SK-N-SH treated with all-trans-retinoic acid at 6 μM for 48 hours (cell line): Measurements from ENCODE around the gene MIPEP.

Experiments used
- ATAC-seq: fragments of 200-7000 bp; cut with Tn5 transposase; 3 replicates; pipeline ENCODE4 v1.9.1; 2020; ENCODE audit warnings: mild to moderate bottlenecking, moderate library complexity
- ARNTL ChIP-seq: fragments of 450-650 bp; formaldehyde crosslinking; IDR thresholded peaks from 2 replicates; pipeline ENCODE4 v1.5.0; 2020; ENCODE audit warnings: low read depth, mild to moderate bottlenecking, moderate library complexity, borderline replicate concordance
- BACH2 ChIP-seq: fragments of 250-450 bp; sonication (Bioruptor Pico); IDR thresholded peaks from 2 replicates; pipeline ENCODE4 v1.9.0; 2021; ENCODE audit warnings: mild to moderate bottlenecking, borderline replicate concordance
- CSDC2 ChIP-seq: fragments of 250-450 bp; sonication (Bioruptor Pico); IDR thresholded peaks from 2 replicates; pipeline ENCODE4 v1.5.0; 2020; ENCODE audit warnings: mild to moderate bottlenecking, moderate library complexity
- ESRRG ChIP-seq: fragments of 250-450 bp; sonication (Bioruptor Pico); IDR thresholded peaks from 2 replicates; pipeline ENCODE4 v1.6.1; 2021; ENCODE audit warnings: mild to moderate bottlenecking
- GLIS3 ChIP-seq: fragments of 250-450 bp; sonication (Bioruptor Pico); IDR thresholded peaks from 2 replicates; pipeline ENCODE4 v1.5.0; 2020; ENCODE audit warnings: mild to moderate bottlenecking, moderate library complexity
- ISL1 ChIP-seq: fragments of 250-450 bp; sonication (Bioruptor Pico); IDR thresholded peaks from 2 replicates; pipeline ENCODE4 v2.1.2; 2022; ENCODE audit warnings: mild to moderate bottlenecking, moderate library complexity
- OSR1 ChIP-seq: fragments of 250-450 bp; sonication (Bioruptor Pico); IDR thresholded peaks from 2 replicates; pipeline ENCODE4 v1.8.0; 2022; ENCODE audit warnings: moderate library complexity, mild to moderate bottlenecking, inconsistent platforms
- PATZ1 ChIP-seq: fragments of 250-450 bp; sonication (Bioruptor Pico); IDR thresholded peaks from 2 replicates; pipeline ENCODE4 v1.8.0; 2020; ENCODE audit warnings: mild to moderate bottlenecking, moderate library complexity, borderline replicate concordance
- PPARA ChIP-seq: fragments of 250-450 bp; sonication (Bioruptor Pico); IDR thresholded peaks from 2 replicates; pipeline ENCODE4 v1.5.0; 2020; ENCODE audit warnings: mild to moderate bottlenecking, borderline replicate concordance
- RARB ChIP-seq: fragments of 250-450 bp; sonication (Bioruptor Pico); IDR thresholded peaks from 2 replicates; pipeline ENCODE4 v1.8.0; 2021; ENCODE audit warnings: mild to moderate bottlenecking, moderate library complexity
- SNAI2 ChIP-seq: fragments of 250-450 bp; sonication (Bioruptor Pico); IDR thresholded peaks from 2 replicates; pipeline ENCODE4 v1.5.0; 2020; ENCODE audit warnings: mild to moderate bottlenecking, moderate library complexity
- TCF4 ChIP-seq: fragments of 250-450 bp; sonication (Bioruptor Pico); IDR thresholded peaks from 2 replicates; pipeline ENCODE4 v1.8.0; 2021; ENCODE audit warnings: mild to moderate bottlenecking, moderate library complexity, borderline replicate concordance
- TOX ChIP-seq: fragments of 250-450 bp; sonication (Bioruptor Pico); IDR thresholded peaks from 2 replicates; pipeline ENCODE4 v1.8.0; 2021; ENCODE audit warnings: mild to moderate bottlenecking, moderate library complexity, borderline replicate concordance
- ZFP3 ChIP-seq: fragments of 250-450 bp; sonication (Bioruptor Pico); IDR thresholded peaks from 2 replicates; pipeline ENCODE4 v1.5.0; 2020; ENCODE audit warnings: mild to moderate bottlenecking, moderate library complexity
- ZFP30 ChIP-seq: fragments of 450-650 bp; formaldehyde crosslinking; IDR thresholded peaks from 2 replicates; pipeline ENCODE4 v1.5.0; 2022; ENCODE audit warnings: mild to moderate bottlenecking, moderate library complexity
- ZNF565 ChIP-seq: fragments of 450-650 bp; formaldehyde crosslinking; conservative IDR thresholded peaks from 2 replicates; pipeline ENCODE4 v1.5.0; 2020; ENCODE audit warnings: low read depth, mild to moderate bottlenecking, moderate library complexity
- ZNF70 ChIP-seq: fragments of 450-650 bp; formaldehyde crosslinking; IDR thresholded peaks from 2 replicates; pipeline ENCODE4 v1.5.0; 2020; ENCODE audit warnings: mild to moderate bottlenecking, moderate library complexity
- ZNF8 ChIP-seq: fragments of 450-650 bp; formaldehyde crosslinking; IDR thresholded peaks from 2 replicates; pipeline ENCODE4 v1.5.0; 2020; ENCODE audit warnings: mild to moderate bottlenecking, moderate library complexity
- TF ChIP-seq, protein P1 (sequence below): fragments of 250-450 bp; sonication (Bioruptor Pico); IDR thresholded peaks from 2 replicates; pipeline ENCODE4 v1.5.1; 2021; ENCODE audit warnings: mild to moderate bottlenecking, moderate library complexity
- TF ChIP-seq, protein P2 (sequence below): fragments of 250-450 bp; sonication (Bioruptor Pico); IDR thresholded peaks from 2 replicates; pipeline ENCODE4 v1.8.0; 2021; ENCODE audit warnings: low read depth, mild to moderate bottlenecking, moderate library complexity, borderline replicate concordance
- TF ChIP-seq, protein P3 (sequence below): fragments of 250-450 bp; sonication (Bioruptor Pico); IDR thresholded peaks from 2 replicates; pipeline ENCODE4 v1.5.1; 2020; ENCODE audit warnings: low read depth, mild to moderate bottlenecking, moderate library complexity
- TF ChIP-seq, protein P4 (sequence below): fragments of 250-450 bp; sonication (Bioruptor Pico); IDR thresholded peaks from 2 replicates; pipeline ENCODE4 v1.5.0; 2020; ENCODE audit warnings: mild to moderate bottlenecking, moderate library complexity

Gene MIPEP

GRCh38 chr13:23824371-23824770 lies 64.8 kb downstream of the MIPEP start:
- ATAC-seq, result no peak
- TF ChIP-seq TCF4 (no peak), ARNTL (CRISPR knock-in tag) (no peak), PATZ1 (CRISPR knock-in tag) (no peak), ZFP3 (CRISPR knock-in tag) (no peak), BACH2 (no peak), ESRRG (CRISPR knock-in tag) (no peak), PPARA (no peak), SNAI2 (no peak), GLIS3 (CRISPR knock-in tag) (no peak), OSR1 (no peak)
- TF ChIP-seq, protein P1, sequence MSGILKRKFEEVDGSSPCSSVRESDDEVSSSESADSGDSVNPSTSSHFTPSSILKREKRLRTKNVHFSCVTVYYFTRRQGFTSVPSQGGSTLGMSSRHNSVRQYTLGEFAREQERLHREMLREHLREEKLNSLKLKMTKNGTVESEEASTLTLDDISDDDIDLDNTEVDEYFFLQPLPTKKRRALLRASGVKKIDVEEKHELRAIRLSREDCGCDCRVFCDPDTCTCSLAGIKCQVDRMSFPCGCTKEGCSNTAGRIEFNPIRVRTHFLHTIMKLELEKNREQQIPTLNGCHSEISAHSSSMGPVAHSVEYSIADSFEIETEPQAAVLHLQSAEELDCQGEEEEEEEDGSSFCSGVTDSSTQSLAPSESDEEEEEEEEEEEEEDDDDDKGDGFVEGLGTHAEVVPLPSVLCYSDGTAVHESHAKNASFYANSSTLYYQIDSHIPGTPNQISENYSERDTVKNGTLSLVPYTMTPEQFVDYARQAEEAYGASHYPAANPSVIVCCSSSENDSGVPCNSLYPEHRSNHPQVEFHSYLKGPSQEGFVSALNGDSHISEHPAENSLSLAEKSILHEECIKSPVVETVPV (CRISPR knock-in tag), result no peak
- TF ChIP-seq, protein P2, sequence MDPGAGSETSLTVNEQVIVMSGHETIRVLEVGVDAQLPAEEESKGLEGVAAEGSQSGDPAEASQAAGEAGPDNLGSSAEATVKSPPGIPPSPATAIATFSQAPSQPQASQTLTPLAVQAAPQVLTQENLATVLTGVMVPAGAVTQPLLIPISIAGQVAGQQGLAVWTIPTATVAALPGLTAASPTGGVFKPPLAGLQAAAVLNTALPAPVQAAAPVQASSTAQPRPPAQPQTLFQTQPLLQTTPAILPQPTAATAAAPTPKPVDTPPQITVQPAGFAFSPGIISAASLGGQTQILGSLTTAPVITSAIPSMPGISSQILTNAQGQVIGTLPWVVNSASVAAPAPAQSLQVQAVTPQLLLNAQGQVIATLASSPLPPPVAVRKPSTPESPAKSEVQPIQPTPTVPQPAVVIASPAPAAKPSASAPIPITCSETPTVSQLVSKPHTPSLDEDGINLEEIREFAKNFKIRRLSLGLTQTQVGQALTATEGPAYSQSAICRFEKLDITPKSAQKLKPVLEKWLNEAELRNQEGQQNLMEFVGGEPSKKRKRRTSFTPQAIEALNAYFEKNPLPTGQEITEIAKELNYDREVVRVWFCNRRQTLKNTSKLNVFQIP (CRISPR knock-in tag), result no peak

DNA sequence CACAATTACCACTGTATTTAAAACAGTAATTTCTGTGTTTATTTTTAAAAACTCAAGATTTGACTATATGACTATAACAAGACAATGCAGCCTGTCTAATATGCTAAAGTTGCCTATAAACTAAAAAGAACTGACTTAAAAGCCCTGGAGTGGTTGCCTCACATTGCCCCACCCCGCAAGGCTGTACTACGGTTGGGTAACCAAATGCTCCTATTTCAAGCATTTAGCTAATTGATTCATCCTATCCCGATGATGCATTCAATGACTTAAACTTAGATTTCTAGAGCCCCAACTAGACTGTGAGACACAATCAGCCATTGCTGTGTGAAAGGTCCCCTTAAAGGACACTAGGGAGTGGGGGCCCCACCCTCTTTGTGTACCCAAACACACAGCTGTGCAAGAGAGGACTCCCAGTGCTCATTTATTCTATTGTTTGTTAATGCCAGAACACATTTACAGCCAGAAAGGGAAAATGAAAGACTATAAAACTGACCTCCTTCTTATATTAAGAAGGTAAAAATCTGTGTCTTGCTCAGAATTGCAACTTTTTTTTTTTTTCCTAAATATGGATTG lies 66.9 kb downstream of the MIPEP start:
- ATAC-seq, result no peak
- TF ChIP-seq ZFP30 (CRISPR knock-in tag), result no peak
- no peak for TF ChIP-seq BACH2
- TF ChIP-seq, protein P3, sequence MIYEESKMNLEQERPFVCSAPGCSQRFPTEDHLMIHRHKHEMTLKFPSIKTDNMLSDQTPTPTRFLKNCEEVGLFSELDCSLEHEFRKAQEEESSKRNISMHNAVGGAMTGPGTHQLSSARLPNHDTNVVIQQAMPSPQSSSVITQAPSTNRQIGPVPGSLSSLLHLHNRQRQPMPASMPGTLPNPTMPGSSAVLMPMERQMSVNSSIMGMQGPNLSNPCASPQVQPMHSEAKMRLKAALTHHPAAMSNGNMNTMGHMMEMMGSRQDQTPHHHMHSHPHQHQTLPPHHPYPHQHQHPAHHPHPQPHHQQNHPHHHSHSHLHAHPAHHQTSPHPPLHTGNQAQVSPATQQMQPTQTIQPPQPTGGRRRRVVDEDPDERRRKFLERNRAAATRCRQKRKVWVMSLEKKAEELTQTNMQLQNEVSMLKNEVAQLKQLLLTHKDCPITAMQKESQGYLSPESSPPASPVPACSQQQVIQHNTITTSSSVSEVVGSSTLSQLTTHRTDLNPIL (CRISPR knock-in tag), result no peak
- no peak for TF ChIP-seq OSR1
- no peak for TF ChIP-seq CSDC2 (CRISPR knock-in tag)
- no peak for TF ChIP-seq TCF4
- TF ChIP-seq, protein P1 (CRISPR knock-in tag), result no peak
- no peak for TF ChIP-seq SNAI2
- no peak for TF ChIP-seq ZNF70 (CRISPR knock-in tag)
- no peak for TF ChIP-seq TOX (CRISPR knock-in tag)
- no peak for TF ChIP-seq GLIS3 (CRISPR knock-in tag)
- no peak for TF ChIP-seq ESRRG (CRISPR knock-in tag)
- no peak for TF ChIP-seq ZFP3 (CRISPR knock-in tag)
- no peak for TF ChIP-seq ZNF565 (CRISPR knock-in tag)

- no peak for ATAC-seq
- TF ChIP-seq OSR1, result no peak
- no peak for TF ChIP-seq ESRRG (CRISPR knock-in tag)
- TF ChIP-seq, protein P4, sequence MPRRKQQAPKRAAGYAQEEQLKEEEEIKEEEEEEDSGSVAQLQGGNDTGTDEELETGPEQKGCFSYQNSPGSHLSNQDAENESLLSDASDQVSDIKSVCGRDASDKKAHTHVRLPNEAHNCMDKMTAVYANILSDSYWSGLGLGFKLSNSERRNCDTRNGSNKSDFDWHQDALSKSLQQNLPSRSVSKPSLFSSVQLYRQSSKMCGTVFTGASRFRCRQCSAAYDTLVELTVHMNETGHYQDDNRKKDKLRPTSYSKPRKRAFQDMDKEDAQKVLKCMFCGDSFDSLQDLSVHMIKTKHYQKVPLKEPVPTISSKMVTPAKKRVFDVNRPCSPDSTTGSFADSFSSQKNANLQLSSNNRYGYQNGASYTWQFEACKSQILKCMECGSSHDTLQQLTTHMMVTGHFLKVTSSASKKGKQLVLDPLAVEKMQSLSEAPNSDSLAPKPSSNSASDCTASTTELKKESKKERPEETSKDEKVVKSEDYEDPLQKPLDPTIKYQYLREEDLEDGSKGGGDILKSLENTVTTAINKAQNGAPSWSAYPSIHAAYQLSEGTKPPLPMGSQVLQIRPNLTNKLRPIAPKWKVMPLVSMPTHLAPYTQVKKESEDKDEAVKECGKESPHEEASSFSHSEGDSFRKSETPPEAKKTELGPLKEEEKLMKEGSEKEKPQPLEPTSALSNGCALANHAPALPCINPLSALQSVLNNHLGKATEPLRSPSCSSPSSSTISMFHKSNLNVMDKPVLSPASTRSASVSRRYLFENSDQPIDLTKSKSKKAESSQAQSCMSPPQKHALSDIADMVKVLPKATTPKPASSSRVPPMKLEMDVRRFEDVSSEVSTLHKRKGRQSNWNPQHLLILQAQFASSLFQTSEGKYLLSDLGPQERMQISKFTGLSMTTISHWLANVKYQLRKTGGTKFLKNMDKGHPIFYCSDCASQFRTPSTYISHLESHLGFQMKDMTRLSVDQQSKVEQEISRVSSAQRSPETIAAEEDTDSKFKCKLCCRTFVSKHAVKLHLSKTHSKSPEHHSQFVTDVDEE (CRISPR knock-in tag), result no peak
- TF ChIP-seq ZNF8 (CRISPR knock-in tag), result no peak
- no peak for TF ChIP-seq GLIS3 (CRISPR knock-in tag)
- TF ChIP-seq CSDC2 (CRISPR knock-in tag), result no peak
- no peak for TF ChIP-seq SNAI2
- TF ChIP-seq, protein P2 (CRISPR knock-in tag), result no peak
- TF ChIP-seq, protein P1 (CRISPR knock-in tag), result no peak
- TF ChIP-seq ZNF70 (CRISPR knock-in tag), result no peak
- TF ChIP-seq RARB (CRISPR knock-in tag), result no peak
- TF ChIP-seq, protein P3 (CRISPR knock-in tag), result no peak
- no peak for TF ChIP-seq ISL1
- no peak for TF ChIP-seq ZFP3 (CRISPR knock-in tag)
These were observed 68.7 kb downstream of the MIPEP start for GRCh38 chr13:23820530-23820929.
